ENCODE results near the gene OTOG. TPM values are rescaled to one million over a fixed set of nuclear protein-coding genes. Genes with fewer than 3 reads are reported as not detected.

The OTOG gene
- total and polyA plus RNA-seq, 2 donors (not counting 3 experiments of a cell fraction or from before 2014, with no cell fraction given): not detected

- BruUV-seq (replicated peaks): no TSS peak
Measured at GRCh38 chr11:17547932-17548331, 873 bp downstream of the OTOG start.

More at GRCh38 chr11:17547932-17548331, 873 bp downstream of the OTOG start:
- H3K79me2 ChIP-seq (ENCODE audit: control insufficient read depth, insufficient read depth, low read length): no peaks in the 10 kb centered on the region
- DNase-seq (ENCODE audit: low read depth, low spot score) (no peak), FAIRE-seq (no peak)
- H3K4me1 ChIP-seq (ENCODE audit: control insufficient read depth, extremely low read depth, insufficient read depth, low read length): no peaks in the 10 kb centered on the region
- no peaks in the 10 kb centered on the region for H4K20me1 ChIP-seq (replicated peaks; ENCODE audit: control insufficient read depth, extremely low read depth, insufficient read depth, low read length)
- no peaks in the 10 kb centered on the region for H3K9me3 ChIP-seq (replicated peaks; ENCODE audit: control insufficient read depth, insufficient read depth, low read length)
- no peaks in the 10 kb centered on the region for H3K36me3 ChIP-seq (ENCODE audit: control insufficient read depth in 2 of 2, extremely low read depth in 1 of 2, insufficient read depth in 2 of 2, low read length in 2 of 2)
- peaks cover 7 to 13% of the 10 kb centered on the region in 2 experiments for H3K27me3 ChIP-seq (ENCODE audit: control insufficient read depth in 2 of 2, insufficient read depth in 2 of 2, low read length in 2 of 2)
- intact Hi-C loops (cut with micrococcal nuclease) (no loop called here), dilution Hi-C loops (cut with MboI; ENCODE audit: extremely low pct_ligation_motif_present, low sequenced_read_pairs) (no loop called here)
- no peak overlapping the region for H3K4me3 ChIP-seq (replicated peaks in 1 of 3; ENCODE audit: insufficient read depth in 1 of 3, low read depth in 1 of 3, low read length in 3 of 3)
- H3K27ac ChIP-seq (ENCODE audit: insufficient read depth, low read depth, low read length): no peak overlapping the region
- no peak overlapping the region for H2AFZ ChIP-seq (ENCODE audit: low read depth, low read length)
- ChIA-PET CTCF (interaction anchor here (1.4 kb wide), 1 partner anchor 9 kb away, joined by 3 read pairs; no protein-coding TSS in a partner anchor), POLR2A (no interaction called here)
- no peak overlapping the region for H3K9ac ChIP-seq (replicated peaks; ENCODE audit: extremely low read depth, insufficient read depth, low read length)
- no peak overlapping the region for H3K4me2 ChIP-seq (ENCODE audit: insufficient read depth, low read length)
- no peaks in the 10 kb centered on the region for H3K9me1 ChIP-seq (replicated peaks; ENCODE audit: control insufficient read depth, extremely low read depth, insufficient read depth, low read length)
- TF ChIP-seq JUN (IDR thresholded peaks at IDR 0.05; ENCODE audit: borderline replicate concordance, insufficient read depth, insufficient read length, low read depth): no peak
- no peak for TF ChIP-seq EZH2 (IDR thresholded peaks at IDR 0.05; ENCODE audit: borderline replicate concordance, low read depth, low read length, severe bottlenecking)
- no peak for TF ChIP-seq CTCF (IDR thresholded peaks at IDR 0.05; ENCODE audit: extremely low read depth in 1 of 2, insufficient read depth in 1 of 2, low read depth in 1 of 2, low read length in 2 of 2)
- TF ChIP-seq FOS (IDR thresholded peaks at IDR 0.05; ENCODE audit: borderline replicate concordance, insufficient read depth, low read length): no peak
- TF ChIP-seq GATA2 (IDR thresholded peaks at IDR 0.05; ENCODE audit: insufficient read depth, insufficient read length, low read depth, low read length): no peak
- TF ChIP-seq POLR2A (IDR thresholded peaks at IDR 0.05; ENCODE audit: low read depth, low read length): no peak
- TF ChIP-seq MAX (IDR thresholded peaks at IDR 0.05; ENCODE audit: insufficient read depth, insufficient read length): no peak
- TF ChIP-seq POLR2AphosphoS5 (IDR thresholded peaks at IDR 0.05; ENCODE audit: insufficient read depth, low read depth, low read length): no peak
- no peak for TF ChIP-seq MYC (IDR thresholded peaks at IDR 0.05; ENCODE audit: low read depth, low read length)

All from endothelial cell of umbilical vein (primary cell).